WERI-Rb-1 (cell line): ENCODE results near the gene ATAT1.
A peak's percentile ranks its signal among the peaks of the same experiment; 100 is the strongest.

Source experiments
- DNase-seq: peaks from one replicate; pipeline ENCODE4 v3.0.0-alpha.2; 2020
- H3K27ac ChIP-seq: fragments of 250-450 bp; sonication (Bioruptor Pico); 2 replicates; pipeline ENCODE4 v1.5.1; 2020; ENCODE audit warnings: mild to moderate bottlenecking, moderate library complexity
- H3K27me3 ChIP-seq: fragments of 250-450 bp; sonication (Bioruptor Pico); 2 replicates; pipeline ENCODE4 v1.5.1; 2021; ENCODE audit warnings: mild to moderate bottlenecking, low read depth, moderate library complexity; ENCODE audit not compliant: insufficient read depth, severe bottlenecking
- H3K36me3 ChIP-seq: fragments of 250-450 bp; sonication (Bioruptor Pico); 2 replicates; pipeline ENCODE4 v1.5.1; 2020; ENCODE audit warnings: mild to moderate bottlenecking, moderate library complexity
- H3K4me3 ChIP-seq: 2 replicates; pipeline ENCODE4 v1.5.1; 2011; ENCODE audit warnings: low read depth, mild to moderate bottlenecking, control low read depth, low read length
- H3K9me3 ChIP-seq: fragments of 250-450 bp; sonication (Bioruptor Pico); 2 replicates; pipeline ENCODE4 v1.5.1; 2021; ENCODE audit warnings: mild to moderate bottlenecking, moderate library complexity; ENCODE audit not compliant: severe bottlenecking
- TF ChIP-seq, protein P1 (sequence below): IDR thresholded peaks from 2 replicates; pipeline ENCODE4 v1.5.1; 2011; ENCODE audit warnings: low read depth, mild to moderate bottlenecking, control low read depth, inconsistent platforms, low read length

The ATAT1 gene

GRCh38 chr6:30614044-30614842, 12.4 kb upstream of the ATAT1 start:
- no peak for DNase-seq
- Histone ChIP-seq H3K27ac (peak overlapping the region; percentile 98), H3K9me3 (no peaks in the 10 kb centered on the region), H3K36me3 (peaks cover 59% of the 10 kb centered on the region), H3K27me3 (no peaks in the 10 kb centered on the region), H3K4me3 (peak overlapping the region; percentile 78)
- TF ChIP-seq, protein P1, sequence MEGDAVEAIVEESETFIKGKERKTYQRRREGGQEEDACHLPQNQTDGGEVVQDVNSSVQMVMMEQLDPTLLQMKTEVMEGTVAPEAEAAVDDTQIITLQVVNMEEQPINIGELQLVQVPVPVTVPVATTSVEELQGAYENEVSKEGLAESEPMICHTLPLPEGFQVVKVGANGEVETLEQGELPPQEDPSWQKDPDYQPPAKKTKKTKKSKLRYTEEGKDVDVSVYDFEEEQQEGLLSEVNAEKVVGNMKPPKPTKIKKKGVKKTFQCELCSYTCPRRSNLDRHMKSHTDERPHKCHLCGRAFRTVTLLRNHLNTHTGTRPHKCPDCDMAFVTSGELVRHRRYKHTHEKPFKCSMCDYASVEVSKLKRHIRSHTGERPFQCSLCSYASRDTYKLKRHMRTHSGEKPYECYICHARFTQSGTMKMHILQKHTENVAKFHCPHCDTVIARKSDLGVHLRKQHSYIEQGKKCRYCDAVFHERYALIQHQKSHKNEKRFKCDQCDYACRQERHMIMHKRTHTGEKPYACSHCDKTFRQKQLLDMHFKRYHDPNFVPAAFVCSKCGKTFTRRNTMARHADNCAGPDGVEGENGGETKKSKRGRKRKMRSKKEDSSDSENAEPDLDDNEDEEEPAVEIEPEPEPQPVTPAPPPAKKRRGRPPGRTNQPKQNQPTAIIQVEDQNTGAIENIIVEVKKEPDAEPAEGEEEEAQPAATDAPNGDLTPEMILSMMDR, result no peak

DNA sequence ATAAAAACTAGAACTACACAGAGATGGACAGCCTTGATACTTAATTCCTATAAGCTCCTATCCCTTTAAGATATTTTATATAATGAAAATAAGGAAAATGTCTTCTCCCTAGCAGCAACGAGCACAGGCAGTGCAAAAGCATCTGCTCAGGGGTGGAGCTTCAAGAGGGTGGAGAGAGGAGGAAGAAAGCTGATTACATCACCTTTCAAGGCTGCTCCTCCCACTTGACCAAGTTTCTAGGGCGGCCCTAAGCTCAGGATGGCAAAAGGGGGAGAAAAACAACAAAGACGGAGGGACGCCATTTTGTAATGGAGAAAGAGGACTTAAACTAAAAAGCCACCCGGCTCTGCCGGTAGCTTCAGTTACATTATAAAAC, 11.8 kb upstream of the ATAT1 start:
- TF ChIP-seq, protein P1, result no peak
- peak; percentile 97 for DNase-seq
- Histone ChIP-seq H3K27ac (peak overlapping the region; percentile 98), H3K27me3 (no peaks in the 10 kb centered on the region), H3K36me3 (peaks cover 59% of the 10 kb centered on the region), H3K9me3 (no peaks in the 10 kb centered on the region), H3K4me3 (peak overlapping the region; percentile 78)

DNA sequence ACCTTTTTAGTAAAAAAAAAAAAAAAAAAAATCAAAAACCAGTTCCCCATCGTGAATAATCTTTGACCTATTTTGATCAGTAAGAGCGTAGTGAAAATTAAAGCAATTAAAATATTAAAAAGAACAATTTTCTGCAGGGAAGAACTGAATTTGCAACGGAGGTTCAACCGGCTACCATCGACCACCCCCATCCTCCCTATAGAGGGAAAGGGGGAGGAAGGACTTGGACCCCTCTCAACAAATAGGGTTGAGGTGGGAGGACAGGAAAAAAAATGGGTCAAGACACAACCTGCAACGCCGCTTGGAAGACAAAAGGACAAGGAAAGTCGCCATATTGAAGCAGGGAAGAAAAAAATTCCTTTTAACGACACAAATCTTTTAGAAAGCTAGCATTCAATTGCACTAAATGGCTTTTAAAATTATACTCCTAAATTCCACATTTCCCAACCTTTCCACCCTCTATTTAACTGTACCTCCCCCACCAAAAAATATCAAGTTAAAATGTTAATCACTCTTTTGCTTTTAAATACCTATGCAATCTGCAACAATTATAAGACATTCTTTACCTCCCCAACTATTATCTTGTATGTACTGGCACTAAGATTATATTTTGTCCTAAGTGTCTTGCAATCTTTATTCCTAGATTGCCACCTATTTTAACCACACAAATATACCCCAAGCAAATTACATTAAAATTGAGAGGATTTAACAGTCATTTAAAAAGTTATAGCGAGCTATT, 11.3 kb upstream of the ATAT1 start:
- H3K27me3 ChIP-seq, result no peaks in the 10 kb centered on the region
- TF ChIP-seq, protein P1, result no peak
- peak; percentile 63 for DNase-seq
- H3K36me3 ChIP-seq, result peaks cover 58% of the 10 kb centered on the region
- H3K4me3 ChIP-seq, result peak overlapping the region; percentile 78
- peak overlapping the region; percentile 98 for H3K27ac ChIP-seq
- no peaks in the 10 kb centered on the region for H3K9me3 ChIP-seq

- Histone ChIP-seq H3K9me3 (no peaks in the 10 kb centered on the region), H3K27ac (peak overlapping the region; percentile 98), H3K27me3 (no peaks in the 10 kb centered on the region), H3K4me3 (peak overlapping the region; percentile 78), H3K36me3 (peaks cover 60% of the 10 kb centered on the region)
- DNase-seq, result peak; percentile 82
- TF ChIP-seq, protein P1, result no peak
These were observed 10.5 kb upstream of the ATAT1 start for GRCh38 chr6:30615958-30616810.

- peak within 1 kb of the TSS; percentile 98 for H3K27ac ChIP-seq
- DNase-seq, result peak; percentile 100
- TF ChIP-seq, protein P1, result no peak
- peaks cover 61% of the 10 kb centered on the region for H3K36me3 ChIP-seq
- H3K9me3 ChIP-seq, result no peaks in the 10 kb centered on the region
- H3K4me3 ChIP-seq, result peak within 1 kb of the TSS; percentile 78
- H3K27me3 ChIP-seq, result no peaks in the 10 kb centered on the region
These were observed 9.7 kb upstream of the ATAT1 start, which contains the start of gene PPP1R10 for GRCh38 chr6:30616811-30617564. TSS of gene PPP1R10 (minus strand) at chr6:30617243. CDS start at chr6:30609944, 7,299 bp downstream.
